Measurements from ENCODE around the gene GPR183.
A peak's percentile ranks its signal among the peaks of the same experiment; 100 is the strongest.

Gene GPR183

GRCh38 chr13:99307247-99307646 is at the start of gene GPR183:
Gene GPR183, minus strand, starts transcription at chr13:99307399. Its CDS starts 11,254 bp downstream, at chr13:99296145.
- no peak for TF ChIP-seq CTCF (IDR thresholded peaks at IDR 0.05; ENCODE audit: insufficient read depth, low read depth, low read length, missing control alignments)
- no peak within 1 kb of the TSS for H3K4me3 ChIP-seq (ENCODE audit: low read length)
- DNase-seq (ENCODE audit: low read depth), result peak; percentile 27

GRCh38 chr13:99356262-99357091 is 49.3 kb upstream of the GPR183 start:
- DNase-seq (ENCODE audit: low read depth), result no peak
- H3K4me3 ChIP-seq (ENCODE audit: low read length), result no peak overlapping the region
- TF ChIP-seq CTCF (IDR thresholded peaks at IDR 0.05; ENCODE audit: insufficient read depth, low read depth, low read length, missing control alignments), result no peak

- TF ChIP-seq CTCF (IDR thresholded peaks at IDR 0.05; ENCODE audit: insufficient read depth, low read depth, low read length, missing control alignments), result no peak
- no peak overlapping the region for H3K4me3 ChIP-seq (ENCODE audit: low read length)
- DNase-seq (ENCODE audit: low read depth), result no peak
These were observed 48.7 kb upstream of the GPR183 start for GRCh38 chr13:99356012-99356261.

- no peak for DNase-seq (ENCODE audit: low read depth)
- TF ChIP-seq CTCF (IDR thresholded peaks at IDR 0.05; ENCODE audit: insufficient read depth, low read depth, low read length, missing control alignments), result no peak
- H3K4me3 ChIP-seq (ENCODE audit: low read length), result no peak overlapping the region
These were observed 48.2 kb upstream of the GPR183 start for GRCh38 chr13:99355267-99356011.

GRCh38 chr13:99354371-99354951 is 47.3 kb upstream of the GPR183 start:
- TF ChIP-seq CTCF (IDR thresholded peaks at IDR 0.05; ENCODE audit: insufficient read depth, low read depth, low read length, missing control alignments), result no peak
- DNase-seq (ENCODE audit: low read depth), result peak; percentile 82
- no peak overlapping the region for H3K4me3 ChIP-seq (ENCODE audit: low read length)

GRCh38 chr13:99353836-99354235 is 46.6 kb upstream of the GPR183 start:
- no peak for DNase-seq (ENCODE audit: low read depth)
- no peak overlapping the region for H3K4me3 ChIP-seq (ENCODE audit: low read length)
- TF ChIP-seq CTCF (IDR thresholded peaks at IDR 0.05; ENCODE audit: insufficient read depth, low read depth, low read length, missing control alignments), result no peak

Measured in epithelial cell of esophagus (primary cell).